GM12872 (cell line): ENCODE data around the gene MAP3K5.

Experiments used
- TF ChIP-seq, protein P1 (sequence below): IDR thresholded peaks from 3 replicates; pipeline ENCODE4 v1.5.1; 2011; ENCODE audit warnings: low read depth, mild to moderate bottlenecking, low read length, moderate library complexity; ENCODE audit not compliant: insufficient read depth

Gene MAP3K5

DNA sequence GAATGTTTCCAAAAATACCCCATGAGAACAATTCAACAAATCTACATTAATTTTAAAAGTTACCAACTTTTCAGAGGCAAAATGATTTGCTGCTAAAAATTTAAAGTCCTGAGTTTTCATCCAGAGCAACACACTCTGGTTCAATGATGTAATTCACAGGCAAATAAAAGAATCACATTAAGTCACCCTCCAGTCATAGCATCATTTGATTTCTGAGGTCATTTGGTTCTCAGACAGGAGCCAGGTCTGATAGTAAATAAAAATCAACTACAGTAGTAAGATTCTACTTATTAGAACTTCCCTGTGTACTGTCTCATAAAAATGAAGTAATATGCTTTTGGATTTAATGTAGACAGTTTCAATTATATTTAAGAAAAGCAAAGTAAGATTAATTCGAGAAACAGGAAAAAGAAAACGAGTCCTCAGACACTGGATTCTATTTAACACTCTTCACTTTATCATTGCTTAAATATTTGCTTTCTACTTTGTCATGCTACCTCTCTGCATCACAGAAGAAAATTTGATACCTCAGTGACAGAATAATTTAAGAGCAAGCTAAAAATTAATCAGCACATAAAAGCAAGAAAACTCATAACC lies 267.8 kb downstream of the MAP3K5 start:
- TF ChIP-seq, protein P1, sequence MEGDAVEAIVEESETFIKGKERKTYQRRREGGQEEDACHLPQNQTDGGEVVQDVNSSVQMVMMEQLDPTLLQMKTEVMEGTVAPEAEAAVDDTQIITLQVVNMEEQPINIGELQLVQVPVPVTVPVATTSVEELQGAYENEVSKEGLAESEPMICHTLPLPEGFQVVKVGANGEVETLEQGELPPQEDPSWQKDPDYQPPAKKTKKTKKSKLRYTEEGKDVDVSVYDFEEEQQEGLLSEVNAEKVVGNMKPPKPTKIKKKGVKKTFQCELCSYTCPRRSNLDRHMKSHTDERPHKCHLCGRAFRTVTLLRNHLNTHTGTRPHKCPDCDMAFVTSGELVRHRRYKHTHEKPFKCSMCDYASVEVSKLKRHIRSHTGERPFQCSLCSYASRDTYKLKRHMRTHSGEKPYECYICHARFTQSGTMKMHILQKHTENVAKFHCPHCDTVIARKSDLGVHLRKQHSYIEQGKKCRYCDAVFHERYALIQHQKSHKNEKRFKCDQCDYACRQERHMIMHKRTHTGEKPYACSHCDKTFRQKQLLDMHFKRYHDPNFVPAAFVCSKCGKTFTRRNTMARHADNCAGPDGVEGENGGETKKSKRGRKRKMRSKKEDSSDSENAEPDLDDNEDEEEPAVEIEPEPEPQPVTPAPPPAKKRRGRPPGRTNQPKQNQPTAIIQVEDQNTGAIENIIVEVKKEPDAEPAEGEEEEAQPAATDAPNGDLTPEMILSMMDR: no peak

- TF ChIP-seq, protein P1: no peak
These were observed 269.1 kb downstream of the MAP3K5 start for GRCh38 chr6:136523196-136523595.

DNA sequence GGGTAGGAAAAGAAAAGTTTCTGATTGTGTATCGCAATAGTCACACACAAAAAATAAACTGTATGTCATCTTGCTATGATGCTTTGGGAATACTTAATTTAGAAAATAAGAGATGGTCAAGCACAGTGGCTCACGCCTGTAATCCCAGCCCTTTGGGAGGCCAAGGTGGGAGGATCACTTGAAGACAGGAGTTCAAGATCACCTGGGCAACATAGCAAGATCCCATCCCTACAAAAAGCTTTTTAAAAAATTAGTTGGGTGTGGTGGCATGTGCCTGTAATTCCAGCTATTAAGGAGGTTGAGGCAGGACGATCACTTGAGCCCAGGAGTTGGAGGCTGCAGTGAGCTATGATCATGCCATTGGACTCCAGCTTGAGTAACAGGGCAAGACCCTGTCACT lies 269.6 kb downstream of the MAP3K5 start:
- TF ChIP-seq, protein P1: no peak

DNA sequence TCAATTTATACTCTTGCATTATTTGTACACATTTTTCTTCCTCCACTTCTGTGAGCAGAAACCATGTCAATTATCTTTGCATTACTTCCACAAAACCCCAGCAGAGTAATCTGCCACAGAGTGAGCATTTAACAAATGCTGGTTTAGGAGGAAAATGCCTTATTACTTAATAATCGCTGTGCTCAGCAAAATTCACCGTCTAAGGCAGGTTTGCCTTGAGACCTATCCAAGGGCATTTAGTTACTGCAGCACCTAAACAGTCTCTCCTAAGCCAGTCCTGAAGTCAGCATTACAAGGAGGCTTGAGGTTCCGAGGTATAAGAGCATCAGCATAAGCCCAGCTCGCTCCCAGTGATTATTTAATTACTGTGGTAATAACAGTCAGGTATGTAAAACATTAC lies 270.4 kb downstream of the MAP3K5 start:
- TF ChIP-seq, protein P1: no peak

GRCh38 chr6:136521427-136521826 lies 270.9 kb downstream of the MAP3K5 start:
- TF ChIP-seq, protein P1: no peak

DNA sequence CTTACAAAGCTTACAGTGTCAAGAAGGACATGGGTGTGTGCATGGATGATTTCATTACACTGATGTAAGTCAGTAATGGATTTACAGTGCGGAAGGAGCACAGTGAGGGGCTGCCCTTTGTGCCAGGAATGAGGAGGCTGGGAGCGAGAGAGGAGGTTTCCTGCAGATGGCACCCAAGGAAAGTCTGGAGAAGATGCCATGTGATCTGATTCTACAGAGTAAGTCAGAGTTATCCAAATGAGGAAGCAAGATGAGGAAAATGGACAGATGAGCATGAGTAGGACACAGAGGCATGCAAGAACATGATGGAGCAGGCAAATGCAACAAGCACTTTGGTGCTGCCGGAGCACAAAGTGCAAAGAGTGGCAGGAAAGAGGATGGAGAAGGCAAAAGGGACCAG lies 271.8 kb downstream of the MAP3K5 start:
- TF ChIP-seq, protein P1: no peak

- TF ChIP-seq, protein P1: no peak
These were observed 274.7 kb downstream of the MAP3K5 start for GRCh38 chr6:136517582-136517981.
